NCI-H2171 (cell line): ENCODE data around the gene CCL17.
"Not testable (repeated sequence)": the region's sequence is repeated elsewhere in the genome, so short reads cannot be mapped to it uniquely, and the experiment has no call there.

ENCODE experiments used
- DNase-seq: peaks from one replicate; lab custom pipeline; 2025; lab: John Stamatoyannopoulos, UW

CCL17 gene

GRCh38 chr16:57396786-57397185 lies 7.8 kb upstream of the CCL17 start:
- no peak for DNase-seq

GRCh38 chr16:57397493-57397892 lies 7.1 kb upstream of the CCL17 start:
- DNase-seq: not testable (repeated sequence)

DNA sequence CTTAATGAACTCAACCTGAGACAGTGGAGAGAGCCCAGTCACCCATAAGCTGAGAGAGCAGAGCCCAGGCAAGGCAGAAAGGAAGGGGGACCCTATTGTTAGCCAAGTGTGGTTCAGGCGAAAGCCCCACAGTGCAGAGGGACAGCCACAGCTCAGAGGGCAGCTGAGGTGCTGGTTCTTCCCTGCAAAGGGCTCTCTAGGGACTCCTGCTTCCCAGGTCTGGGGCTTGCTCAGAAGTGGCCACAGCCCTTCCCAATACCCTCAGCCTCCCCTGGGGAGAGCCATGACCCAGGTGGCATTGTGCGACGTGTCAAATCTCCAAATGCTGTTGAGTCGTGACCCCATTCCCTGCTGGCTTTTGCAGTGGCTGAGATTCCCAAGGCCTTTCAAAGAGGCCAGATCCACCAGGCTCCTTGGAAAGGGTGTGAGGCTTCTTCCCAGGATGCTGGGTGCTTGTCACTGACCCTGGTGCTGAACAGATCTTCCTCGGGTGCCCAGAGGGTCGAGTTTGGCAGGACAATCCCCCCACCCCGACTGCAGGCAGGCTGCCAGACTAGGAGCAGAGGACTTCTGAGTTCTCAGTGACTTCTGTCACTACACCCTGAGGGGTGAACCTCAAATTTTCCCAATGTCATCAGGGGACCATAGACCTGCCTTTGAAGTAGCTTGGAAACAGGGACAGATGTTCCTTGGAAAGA lies 2.5 kb upstream of the CCL17 start:
- DNase-seq: no peak

- no peak for DNase-seq
Observed at GRCh38 chr16:57405097-57405496, 530 bp downstream of the CCL17 start.

GRCh38 chr16:57406881-57407280 lies 2.3 kb downstream of the CCL17 start:
- no peak for DNase-seq

DNA sequence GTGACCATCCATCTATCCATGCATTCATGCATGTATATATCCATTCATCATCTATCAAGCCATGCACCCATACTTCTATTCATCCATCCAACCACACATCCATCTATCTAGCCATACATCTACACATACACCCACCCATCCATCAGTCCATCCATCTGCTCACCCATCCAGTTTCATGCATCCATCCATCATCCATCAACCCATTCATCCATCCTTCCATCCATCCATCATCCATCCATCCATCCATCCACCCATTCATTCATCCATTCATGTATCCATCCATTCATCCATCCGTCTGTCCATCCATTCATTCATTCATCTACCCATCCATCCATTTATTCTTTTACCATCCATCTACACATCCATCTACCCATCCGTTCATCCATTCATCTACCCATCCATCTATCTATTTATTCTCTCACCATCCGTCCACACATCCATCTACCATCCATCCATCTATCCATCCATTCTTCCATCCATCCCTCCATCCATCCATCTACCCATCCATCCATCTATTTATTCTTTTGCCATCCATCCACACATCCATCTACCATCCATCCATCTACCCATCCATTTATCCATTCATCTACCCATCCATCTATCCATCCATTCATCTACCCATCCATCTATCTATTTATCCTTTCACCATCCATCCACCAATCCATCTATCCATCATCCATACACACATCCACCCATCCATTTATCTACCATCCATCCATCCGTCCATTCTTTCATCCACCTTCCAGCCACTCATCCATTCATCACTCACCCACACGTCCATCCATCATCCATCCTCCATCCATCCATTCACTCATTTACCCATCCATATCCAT lies 3.2 kb downstream of the CCL17 start:
- no peak for DNase-seq

- no peak for DNase-seq
Observed at GRCh38 chr16:57409065-57409464, 4.5 kb downstream of the CCL17 start.

DNA sequence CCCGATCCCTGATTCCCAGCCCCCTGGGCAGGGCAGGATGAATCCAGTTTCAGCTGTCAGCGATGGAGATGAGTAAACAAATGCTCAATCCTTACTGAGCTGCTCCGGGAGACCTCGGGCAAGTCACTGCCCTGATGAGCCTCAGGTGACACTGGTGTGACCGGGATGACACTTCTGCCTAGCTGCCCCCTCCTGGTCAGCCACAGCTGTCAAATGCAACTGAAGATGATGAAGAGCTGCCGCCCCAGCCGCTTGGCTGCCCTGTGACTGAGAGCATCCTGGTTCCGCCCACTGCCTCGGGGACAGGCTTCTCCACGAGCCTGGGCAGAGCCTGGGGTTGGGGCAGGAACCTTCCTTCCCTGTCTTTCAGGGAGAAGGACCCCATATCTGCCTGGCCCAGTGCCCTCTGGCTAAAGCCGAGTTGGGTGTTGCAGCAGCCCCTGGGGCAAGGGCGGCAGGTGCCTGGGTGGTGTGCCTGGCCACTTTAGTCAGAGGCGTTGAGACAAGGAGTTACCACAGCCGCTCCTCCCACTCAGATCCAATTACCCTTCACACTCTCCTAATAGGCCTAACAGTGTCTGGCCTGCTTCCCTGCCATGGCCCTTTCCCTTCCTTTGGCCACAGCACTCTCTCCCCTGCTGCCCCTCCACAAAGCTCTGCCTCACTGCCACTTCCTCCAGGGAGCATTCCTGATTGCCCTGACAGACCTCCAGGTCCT lies 5.5 kb downstream of the CCL17 start:
- DNase-seq: no peak

DNA sequence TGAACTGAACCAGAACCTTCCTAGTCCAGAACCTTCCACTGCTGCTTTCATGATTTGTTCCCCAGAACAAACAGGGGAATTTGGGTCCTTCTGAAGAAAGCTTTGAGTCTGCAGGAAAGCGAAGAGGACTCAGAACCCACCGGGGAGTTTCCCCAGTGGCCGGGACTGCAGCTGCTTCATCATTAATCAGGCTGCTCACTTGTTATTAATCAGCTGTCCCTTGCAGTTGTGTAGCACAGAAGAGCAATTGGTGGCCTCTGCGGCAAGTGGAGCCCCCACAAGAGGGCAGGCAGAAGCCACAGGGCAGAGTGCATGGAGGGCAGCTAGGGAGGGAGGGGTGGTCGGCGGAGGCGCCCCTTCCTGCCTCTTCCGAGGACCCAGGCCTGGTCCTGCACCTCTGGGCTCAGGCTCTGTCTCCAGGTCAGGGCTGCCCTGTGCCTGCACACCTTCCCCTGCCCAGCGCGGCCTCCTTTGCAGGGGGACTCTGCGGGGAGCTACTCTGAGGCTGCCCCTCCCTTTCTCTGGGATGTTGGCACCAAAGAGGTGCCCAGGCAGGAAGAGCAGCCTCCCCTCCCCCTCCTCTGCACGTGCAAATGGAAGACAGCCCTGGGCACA lies 6.9 kb downstream of the CCL17 start:
- no peak for DNase-seq

- no peak for DNase-seq
Observed at GRCh38 chr16:57412584-57412983, 8.0 kb downstream of the CCL17 start.

GRCh38 chr16:57413301-57413730 lies 8.7 kb downstream of the CCL17 start:
- DNase-seq: no peak

DNA sequence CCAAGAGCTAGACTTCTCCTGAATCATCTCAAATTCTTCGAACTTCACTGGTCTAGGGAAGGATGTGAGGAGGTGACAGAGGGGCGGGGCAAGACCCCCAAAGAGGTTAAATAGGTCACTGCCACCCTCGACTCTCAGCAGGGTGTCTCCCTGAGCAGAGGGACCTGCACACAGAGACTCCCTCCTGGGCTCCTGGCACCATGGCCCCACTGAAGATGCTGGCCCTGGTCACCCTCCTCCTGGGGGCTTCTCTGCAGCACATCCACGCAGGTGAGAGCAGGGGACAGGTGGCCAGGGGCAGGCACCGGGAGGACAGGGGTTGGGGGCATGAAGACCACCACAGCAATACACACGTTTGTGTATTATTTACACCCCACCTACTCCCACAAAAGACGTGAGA lies 9.2 kb downstream of the CCL17 start:
- no peak for DNase-seq

DNA sequence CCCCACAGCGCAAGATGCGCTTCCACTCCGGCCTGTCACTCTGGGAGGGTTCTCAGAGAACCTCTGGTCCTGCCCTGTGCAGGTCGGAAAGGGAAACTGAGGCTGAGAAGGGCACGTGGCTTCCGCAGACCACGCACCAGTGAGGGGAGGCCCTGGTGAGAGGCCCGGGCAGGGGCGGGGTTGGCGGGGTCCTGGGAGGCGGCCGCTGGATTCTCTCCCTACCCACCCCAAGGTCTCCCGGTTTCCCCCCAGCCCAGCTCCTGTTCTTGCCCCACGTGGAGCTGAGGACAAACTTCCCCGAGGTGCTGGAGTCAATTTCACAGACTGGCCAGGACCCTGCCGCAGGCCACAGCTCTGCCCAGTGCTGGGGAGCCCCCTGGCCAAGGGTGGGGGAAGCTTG lies 11.5 kb downstream of the CCL17 start:
- DNase-seq: no peak

DNA sequence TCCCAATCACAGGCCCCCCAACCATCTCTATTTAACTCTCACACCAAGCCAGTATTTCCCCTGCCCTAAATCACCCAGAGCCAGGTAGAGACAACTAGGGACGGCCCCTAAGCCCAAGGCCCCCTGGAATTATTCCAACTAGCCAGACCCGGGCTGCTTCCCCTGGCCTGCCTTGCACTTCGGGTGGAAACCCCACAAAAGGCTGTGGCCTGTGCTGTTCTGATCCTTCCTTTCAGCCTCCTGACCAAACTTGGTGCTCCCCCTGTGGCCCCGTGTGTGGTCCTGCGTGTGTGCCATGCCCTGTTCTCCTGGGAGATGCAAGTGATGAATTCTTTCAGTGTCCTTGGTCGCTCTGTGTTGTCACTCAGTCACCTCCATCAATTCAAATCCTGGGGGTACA lies 14.9 kb downstream of the CCL17 start:
- no peak for DNase-seq

- DNase-seq: no peak
Observed at GRCh38 chr16:57422026-57422944, 17.7 kb downstream of the CCL17 start.

DNA sequence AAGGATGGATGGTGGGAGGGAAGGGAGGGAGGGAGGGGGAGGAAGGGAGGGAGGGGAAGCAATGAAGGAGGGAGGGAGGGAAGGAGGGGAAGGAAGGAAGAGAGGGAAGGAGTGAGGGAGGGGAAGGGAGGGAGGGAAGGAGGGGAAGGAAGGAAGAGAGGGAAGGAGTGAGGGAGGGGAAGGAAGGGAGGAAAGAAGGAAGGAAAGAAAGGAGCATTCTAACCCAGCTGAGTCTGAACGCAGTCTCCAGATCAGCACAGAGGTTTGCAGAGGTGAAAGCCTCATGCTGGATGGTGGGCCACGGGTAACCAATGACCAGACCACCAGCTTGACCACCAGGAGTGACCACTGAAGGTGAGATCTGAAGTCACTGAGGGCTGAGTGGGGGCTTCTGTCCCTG lies 18.6 kb downstream of the CCL17 start:
- DNase-seq: no peak

DNA sequence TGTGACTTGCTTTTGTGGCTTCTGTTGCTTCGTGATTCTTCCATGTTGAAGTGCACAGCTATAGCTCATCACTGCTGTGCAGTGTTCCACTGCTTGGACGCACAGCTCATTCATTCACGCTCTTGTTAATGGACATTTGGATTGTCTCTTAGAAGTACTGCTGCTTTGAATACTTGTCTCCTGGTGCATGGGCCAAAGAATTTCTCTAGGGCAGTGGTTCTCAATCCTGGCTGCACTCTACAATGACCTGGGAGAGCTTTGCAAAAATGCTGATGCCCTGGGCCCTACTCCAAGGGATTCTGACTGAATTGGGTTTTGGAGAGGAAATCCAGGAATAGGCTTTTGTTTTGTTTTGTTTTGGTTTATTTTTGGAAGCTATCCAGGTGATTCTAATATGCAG lies 20.0 kb downstream of the CCL17 start:
- DNase-seq: no peak

DNA sequence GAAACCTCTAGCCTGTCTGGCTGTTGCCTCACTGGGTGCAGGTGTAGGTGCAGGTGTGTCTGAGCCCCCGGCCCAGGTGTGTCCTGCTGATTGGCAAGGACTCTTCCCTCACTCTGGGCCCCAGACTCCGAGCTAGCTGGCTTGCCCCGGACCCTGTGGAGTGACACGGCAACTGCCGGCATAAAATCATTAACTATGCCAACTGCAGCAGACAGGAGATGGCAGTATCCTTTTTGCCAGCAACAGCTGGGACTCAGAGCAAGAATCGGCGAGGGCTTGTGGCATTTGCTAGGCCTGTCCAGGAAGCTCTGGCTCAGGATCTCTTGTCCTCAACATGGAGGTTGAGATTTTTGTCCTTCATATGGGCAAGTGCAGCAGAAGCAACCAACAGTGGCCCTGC lies 21.8 kb downstream of the CCL17 start:
- DNase-seq: no peak

DNA sequence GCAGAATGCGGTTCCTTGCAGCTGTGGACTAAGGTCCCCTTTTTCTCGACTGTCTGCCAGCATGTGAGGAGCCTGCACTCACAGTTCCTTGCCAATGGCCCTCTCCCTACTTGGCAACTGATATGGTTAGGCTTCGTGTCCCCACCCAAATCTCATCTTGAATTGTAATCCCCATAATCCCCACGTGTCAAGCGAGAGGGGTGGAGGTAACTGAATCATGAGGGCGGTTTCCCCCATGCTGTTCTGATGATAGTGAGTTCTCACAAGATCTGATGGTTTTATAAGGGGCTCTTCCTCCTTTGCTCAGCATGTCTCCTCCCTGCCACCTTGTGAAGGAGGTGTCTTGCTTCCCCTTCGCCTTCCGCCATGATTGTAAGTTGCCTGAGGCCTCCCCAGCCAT lies 22.7 kb downstream of the CCL17 start:
- no peak for DNase-seq

- no peak for DNase-seq
Observed at GRCh38 chr16:57427824-57428223, 23.3 kb downstream of the CCL17 start.

DNA sequence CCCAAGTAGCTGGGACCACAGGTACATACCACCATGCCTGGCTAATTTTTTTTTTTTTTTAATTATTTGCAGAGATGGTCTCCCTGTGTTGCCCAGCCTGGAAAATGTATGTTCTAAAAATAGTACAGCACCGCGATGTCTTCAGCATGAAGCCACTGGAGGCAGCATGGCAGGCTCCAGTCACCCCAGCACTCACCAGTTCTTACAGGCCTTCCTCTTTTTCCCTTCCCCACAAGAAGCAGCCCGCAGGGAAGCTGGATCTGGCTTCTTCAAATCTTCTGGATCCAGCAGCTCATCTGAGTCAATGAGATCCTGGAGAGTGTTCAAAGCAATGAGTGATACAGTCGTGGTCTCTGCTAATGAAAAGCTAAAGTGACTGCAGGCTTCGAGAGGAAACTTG lies 26.4 kb downstream of the CCL17 start:
- no peak for DNase-seq
